SIG-M5 (cell line): ENCODE data around the gene CEP19.
"Not testable (repeated sequence)": the region's sequence is repeated elsewhere in the genome, so short reads cannot be mapped to it uniquely, and the experiment has no call there.

Source experiments
- DNase-seq: peaks from one replicate; lab custom pipeline; 2025; lab: John Stamatoyannopoulos, UW

CEP19 gene, protein sequence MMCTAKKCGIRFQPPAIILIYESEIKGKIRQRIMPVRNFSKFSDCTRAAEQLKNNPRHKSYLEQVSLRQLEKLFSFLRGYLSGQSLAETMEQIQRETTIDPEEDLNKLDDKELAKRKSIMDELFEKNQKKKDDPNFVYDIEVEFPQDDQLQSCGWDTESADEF

DNA sequence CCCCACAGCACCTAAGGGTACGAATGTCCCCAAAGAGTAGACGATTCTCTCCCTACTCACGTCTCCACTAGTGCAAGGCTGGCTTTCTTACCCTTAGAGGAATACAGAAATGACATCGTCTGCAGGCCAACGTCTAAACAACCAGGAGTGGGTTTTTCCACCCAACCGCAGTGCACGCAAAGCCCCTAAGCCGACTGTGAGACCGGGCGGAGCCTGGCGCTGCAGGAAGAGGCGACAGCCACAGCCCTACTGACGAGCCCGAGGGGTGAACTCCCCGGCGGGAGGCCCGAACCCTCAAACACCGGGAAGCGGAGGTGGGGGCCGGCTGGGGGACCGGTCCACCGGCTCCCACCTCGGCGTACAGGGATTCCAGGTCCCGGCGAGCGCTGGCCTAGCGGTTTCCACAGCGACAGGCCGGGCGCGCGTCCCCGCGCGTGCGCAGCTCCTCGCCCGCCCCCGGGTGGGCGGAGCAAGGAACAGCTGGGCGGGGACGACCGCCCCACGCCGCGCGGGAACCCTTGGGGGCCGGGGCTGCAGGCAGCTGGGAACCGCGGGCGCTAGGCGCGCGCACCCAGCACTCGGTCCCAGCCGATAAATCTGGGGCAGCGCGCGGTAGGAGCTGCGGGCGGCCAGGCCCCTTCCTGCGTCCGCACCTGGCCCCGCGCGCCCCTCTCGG is at the start of gene CEP19, which contains the start of gene PIGX:
TSS of gene CEP19 (minus strand) at position 413 of the 676 bp plus-strand sequence. CDS start 3,593 bp downstream, outside the sequence.
TSS of gene PIGX (plus strand) at position 540 of the 676 bp plus-strand sequence.
- no peak for DNase-seq

DNA sequence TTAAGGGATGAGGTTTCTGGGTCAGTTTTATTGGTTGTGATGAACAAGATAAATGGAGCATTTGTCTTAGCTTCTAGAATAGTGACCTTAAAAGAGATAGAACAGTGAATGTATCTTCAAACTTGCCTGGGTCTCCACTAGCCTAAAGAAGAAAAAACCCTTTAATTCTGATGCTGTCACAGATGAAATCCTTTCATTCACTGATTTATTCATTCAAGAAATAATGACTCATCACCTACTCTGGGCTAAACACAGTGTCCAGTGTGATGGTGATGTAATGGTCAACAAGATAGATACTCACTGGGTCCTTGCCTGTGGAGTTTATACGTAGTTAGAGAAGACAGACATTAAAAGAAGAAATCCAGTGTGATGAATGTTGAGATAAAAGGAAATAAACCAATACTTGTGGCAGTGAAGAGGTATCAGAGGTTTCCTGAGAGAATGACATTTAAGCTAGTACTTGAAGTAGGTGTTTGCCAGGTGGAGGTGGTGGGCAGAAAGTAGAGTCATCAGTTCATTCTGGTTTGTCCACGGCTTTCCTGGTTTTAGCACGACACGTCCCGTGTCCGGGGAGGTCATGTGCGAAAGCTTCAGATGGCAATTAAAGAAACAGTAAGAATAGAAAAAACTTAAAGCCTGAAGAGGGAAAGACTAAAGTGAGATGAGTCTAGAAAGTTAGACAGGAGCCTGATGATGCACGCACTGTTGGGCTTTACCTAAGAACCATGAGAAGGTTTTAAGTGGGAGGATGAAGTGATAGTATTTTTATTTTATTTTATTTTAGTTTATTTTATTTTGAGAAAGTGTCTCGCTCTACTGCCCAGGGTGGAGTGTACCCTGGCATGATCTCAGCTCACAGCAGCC is 46.1 kb upstream of the CEP19 start:
- DNase-seq, result no peak

DNA sequence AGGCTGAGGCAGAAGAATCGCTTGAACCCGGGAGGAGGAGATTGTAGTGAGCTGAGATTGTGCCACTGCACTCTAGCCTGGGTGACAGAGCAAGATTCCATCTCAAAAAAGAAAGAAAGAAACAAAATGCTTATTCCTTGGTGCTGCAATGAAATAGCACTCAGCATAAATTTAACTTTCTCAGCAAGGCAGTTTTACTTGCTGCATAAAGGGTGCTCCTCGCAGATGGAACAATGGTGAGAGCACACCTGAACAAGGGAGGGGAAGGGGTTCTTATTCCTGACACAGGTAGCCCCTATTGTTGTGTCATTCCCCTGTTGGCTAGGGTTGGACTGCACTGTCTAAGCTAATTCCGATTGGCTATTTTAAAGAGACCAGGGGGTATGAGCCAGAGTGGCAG is 44.7 kb upstream of the CEP19 start:
- DNase-seq, result no peak

DNA sequence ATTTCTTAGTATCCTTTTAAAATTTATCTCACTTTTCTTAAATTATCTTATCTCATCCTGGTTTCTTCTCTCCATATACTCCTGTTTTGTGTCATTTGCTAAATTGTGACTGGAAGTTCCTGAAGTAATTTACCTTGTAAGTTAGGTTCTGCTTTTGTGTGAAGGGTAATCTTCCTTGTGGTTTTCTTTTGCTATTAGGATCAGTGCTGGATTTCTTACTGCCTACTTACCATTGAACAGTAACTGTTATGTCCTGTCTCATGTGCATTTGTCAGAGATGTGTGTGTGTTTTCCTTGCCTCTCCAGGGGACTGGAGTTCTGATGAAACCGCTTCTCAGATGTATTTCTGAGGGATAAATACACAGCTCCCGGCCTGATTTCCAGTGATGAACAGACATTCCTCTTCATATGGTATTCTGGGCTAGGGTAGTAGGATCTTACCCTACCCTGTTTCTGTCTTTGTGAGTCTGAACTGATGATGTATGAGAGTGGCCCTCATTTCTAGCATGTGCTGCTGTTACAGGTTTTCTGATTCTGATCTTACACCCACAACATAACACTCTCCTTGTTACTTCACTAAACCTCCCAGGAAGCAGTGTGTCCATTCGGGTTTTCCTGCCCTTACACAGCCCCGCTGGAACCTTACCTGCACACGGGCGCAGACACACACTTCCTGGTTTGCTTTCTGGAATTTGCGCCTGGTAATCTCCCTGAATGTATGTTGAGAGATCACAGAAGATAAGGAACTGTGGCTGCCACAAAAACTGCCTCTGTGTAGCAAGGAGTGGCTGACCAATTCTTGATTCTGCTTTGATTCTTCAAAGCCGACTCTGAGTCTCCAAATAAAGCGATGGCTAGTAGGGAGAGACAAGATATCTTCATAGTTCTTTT is 42.3 kb upstream of the CEP19 start:
- DNase-seq, result no peak

DNA sequence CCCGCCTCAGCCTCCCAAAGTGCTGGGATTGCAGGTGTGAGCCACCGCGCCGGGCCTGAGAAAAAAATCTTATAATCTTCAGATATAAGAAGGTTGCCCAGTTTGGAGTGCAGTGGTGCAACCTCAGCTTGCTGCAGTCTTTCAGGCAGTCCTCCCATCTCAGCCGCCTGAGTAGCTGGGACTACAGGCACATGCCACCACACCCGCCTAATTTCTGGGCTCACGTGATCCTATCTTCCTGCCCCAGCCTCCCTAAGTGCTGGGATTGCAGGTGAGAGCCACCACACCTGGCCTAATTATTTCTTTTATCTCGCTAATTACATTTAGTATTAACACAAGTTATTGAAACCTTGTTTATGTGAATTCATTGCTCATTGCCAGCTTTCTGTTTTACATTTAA is 41.2 kb upstream of the CEP19 start:
- no peak for DNase-seq

DNA sequence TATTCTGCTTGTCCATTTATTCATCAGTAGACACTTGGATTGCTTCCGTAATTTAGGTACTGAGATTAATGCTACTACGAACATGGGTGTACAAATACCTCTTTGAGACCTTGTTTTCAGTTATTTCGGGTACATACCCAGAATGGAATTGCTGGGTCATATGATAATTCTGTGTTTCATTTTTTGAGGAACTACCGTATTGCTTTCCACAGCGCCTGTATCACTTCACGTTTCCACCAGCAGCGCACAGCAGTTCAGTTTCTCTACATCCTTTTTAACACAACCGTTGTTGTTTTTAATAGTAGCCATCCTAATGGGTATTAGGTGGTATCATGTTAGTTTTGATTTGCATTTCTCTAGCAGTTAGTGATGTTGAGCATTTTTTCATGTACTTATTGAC is 37.1 kb upstream of the CEP19 start:
- peak; percentile 21 for DNase-seq

DNA sequence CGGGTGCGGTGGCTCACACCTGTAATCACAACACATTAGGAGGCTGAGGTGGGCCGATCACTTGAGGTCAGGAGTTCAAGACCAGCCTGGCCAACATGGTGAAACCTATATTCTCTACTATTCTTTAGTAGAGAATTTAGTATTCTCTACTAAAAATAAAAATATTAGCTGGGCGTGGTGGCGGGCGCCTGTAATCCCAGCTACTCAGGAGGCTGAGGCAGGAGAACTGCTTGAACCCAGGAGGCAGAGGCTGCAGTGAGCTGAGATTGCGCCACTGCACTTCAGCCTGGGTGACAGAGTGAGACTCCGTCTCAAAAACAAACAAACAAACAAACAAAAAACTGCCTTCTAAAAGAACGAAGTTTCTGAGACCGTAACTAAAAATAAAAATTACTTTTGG is 31.5 kb upstream of the CEP19 start:
- DNase-seq, result not testable (repeated sequence)

DNA sequence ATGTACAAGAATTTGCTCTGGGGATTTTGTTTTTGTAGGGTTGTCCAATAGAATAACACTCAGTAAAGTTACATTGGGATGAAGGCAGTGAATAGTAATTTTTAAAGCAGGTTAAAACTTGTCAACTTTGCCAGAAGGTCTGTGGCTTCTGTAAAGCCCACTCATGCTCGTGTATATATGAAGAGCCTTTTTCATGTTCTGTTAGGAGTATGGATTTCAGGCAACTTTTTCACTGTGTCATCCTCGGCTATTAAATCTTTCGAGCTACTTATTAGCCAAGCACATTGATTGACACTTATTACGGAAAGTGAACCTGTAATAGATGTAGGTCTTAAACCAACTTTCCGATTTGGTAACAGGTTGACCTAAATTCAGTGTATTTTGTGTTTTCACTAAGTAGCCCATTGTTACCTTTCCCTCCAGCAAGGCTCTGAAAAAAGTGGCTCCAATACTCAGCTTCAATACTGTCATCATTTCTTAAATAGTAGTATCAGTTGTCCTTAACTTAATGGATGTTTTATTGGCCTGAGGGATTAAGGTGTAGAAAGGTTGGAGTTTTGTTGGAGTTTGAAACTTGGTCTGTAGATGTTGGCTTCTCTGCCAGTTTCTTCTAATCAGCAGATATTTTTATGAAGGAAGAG is 29.3 kb upstream of the CEP19 start:
- DNase-seq, result no peak

DNA sequence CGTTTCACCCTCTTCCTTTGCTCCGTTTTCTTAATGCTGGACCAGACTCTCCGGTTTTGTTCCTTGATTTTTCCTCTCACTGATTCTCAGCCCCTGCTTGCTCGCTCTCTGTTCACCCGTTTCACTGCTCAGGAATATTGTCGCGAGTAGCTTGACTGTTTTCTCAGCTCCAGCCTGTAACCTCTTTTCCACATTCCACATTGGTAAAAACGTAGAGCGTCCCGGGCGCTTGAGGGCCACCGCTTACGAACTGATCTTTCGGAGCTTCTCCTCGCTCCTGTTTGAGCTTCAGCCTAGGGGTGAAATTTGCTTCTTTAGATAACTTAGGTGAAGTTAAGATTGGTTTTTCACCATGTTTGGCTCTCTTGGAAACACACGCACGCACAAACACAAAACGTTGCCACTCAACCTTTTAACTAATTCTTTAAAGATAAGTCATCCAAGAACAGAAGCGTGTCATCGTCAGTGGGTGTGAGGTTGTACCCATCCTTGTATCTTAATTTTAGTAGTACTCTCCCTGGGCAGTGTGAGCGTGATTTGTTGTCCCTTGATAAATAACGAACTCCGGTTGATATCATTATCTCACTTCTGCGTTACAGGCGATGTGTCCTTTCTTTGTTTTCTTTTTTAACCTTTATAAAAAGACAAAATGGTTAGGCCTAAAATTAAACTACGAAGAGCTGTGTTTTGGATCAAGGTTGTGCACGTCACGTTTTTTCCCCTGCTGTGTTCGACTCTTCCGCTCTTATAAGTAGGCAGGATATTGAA is 28.6 kb upstream of the CEP19 start:
- no peak for DNase-seq

DNA sequence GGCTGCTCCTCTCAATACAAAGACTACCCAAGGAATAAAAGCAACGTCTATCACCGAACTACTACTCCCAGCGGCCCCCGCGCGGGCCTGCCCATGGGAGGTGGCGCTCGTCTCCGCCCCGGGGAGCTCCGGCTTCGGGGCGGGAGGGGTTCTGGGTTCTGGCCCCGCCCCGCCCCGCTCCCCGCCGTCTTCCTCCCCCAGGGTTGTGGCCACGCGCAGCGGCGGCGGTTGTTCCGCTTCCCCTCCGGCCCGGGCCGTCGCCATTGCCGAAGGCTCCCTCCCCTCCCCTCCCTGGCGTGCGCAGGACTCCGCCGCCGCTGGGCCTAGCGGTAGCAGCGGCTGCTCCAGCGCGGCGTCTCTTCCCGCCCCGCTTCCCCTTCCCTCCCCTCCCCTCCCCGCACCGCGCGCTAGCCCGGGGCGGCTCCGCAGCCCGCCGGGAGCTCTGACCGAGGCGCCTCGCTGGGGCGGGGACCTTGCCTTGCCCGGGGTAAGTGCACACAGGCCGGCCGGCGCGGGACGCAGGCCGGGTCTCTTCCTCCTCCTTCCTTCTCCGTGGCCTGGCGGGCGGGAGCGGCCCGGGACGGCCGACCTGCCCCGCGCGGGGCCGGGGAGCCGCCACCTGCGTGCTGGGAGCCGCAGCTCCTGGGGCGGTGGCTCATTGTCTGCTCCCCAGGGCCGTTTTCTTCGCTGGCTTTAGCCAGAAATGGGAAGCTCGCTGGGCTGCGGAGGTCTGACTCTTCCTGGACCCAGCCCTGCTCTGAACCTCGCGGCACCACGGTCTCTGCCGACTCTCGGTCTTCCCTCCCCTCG is 27.8 kb upstream of the CEP19 start, which contains the start of gene PAK2:
TSS of gene PAK2 (plus strand) at position 187 of the 810 bp plus-strand sequence. CDS start 42,790 bp downstream, outside the sequence.
- DNase-seq, result peak; percentile 79

DNA sequence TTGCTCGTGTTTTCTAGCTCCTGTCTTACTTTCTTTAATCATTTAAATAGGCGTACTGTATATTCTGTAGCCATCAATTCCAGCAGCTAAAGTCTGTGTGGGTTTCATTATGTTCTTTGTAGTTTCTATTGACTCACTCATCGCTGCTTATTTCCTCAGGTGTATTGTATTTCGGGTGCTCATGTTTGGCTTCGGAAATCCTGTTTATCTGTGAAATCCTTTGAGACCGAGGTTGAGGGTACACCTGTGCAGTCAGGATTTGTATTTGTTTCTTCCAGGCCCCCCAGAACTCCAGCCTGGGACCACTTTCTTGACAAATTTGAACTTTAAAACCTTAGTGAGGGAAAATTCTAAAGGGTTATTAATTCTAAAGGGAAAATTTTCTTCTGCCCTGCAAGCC is 25.6 kb upstream of the CEP19 start:
- DNase-seq, result no peak

DNA sequence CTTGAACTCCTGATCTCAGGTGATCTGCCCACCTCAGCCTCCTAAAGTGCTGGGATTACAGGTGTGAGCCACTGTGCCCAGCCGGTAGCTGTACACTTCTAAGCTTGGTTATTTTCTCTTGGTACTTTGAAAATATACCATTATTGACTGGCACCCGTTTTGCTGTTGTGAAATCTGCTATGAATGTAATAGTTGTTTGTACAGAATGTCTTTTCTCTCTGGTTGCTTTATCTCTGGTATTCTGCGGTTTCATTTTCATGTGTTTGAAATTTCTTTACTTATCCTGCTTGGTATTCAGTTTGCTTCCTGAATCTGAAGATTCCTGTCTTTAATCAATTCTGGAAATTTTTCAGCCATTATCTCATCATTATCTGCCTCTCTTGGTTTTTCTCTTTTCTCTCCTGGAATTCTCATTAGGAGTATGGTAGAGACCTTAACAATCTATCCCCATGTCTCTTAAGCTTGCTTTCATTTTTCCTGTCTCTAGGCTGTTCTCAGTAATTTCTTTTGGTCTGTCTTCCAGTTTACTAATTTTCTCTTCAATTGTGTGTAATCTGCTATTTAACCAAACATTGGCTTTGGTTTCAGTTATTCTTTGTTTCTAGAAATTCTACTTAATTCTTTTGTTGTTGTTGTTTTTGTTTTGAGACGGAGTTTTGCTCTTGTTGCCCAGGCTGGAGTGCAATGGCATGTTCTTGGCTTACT is 24.8 kb upstream of the CEP19 start:
- DNase-seq, result no peak

DNA sequence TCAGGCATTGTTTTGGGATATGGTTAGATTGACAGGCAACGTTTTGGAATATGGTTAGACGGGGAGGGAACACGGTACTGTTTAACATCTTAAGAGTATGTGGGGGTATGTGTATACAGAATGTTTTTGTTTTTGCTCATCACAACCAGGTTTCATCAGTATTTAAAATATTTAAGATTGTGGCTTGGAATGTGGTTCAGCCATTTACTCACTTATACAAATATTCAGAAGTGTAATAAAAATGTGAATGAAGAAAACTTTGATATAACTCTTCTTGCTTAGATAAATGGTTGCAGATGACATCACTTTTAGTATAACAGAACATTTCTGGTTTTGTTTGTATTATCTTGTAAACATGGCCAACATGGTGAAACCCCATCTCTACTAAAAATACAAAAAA is 23.7 kb upstream of the CEP19 start:
- no peak for DNase-seq

DNA sequence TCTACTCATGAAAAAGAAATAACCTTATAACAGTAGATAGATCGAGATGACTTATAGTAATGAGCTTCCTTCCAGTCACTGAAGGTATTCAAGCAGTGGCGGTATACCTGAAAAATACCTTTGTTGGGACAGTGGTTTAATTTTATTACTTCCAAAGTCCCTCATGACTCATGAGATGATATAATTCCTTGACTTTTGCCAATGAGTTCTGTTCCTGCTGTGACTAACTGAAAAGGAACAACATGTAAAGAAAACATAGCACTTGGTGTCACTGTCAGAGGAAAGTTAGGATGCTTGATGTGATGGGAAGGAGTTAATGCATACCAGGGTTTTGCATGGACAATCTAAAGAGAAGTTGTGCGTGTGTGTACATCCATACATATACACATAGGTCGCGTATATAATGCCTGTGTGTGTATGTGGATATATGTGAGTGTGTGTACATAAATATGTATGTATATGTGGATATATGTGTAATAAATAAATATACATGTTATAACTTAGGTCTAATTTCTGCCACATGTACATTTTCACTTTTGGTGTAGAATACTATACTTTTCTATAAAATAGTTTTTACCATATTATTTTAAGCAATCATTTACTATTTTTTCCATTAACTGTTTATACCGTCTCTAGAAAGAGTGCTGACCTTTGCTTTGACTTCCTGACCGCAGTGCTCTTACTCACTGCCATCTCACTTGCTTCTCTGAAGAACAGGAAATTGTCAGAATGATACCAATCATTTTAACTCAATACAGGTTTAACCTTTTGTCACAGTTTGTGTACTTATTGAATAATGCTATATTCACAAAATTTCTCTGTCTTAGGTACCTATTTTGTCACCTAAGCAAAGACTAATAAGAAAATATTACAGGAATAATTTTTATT is 15.0 kb upstream of the CEP19 start:
- no peak for DNase-seq

DNA sequence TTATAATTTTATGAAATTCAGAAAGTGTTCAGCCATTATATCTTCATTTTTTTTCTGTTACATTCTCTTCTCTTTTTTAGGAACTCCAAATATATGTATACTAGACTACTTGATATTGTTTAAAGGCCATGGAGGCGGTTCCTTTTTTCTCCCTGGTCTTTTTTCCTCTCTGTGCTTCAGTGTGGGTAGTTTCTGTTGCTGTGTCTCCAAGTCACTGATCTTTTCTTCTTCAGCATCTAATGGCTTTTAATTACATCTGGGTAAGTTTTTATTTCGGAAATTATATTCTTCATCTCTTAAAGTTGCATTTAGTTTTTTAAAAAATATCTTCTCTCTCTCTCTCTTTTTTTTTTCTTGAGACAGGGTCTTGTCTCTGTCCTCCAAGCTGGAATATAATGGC is 9.0 kb upstream of the CEP19 start:
- DNase-seq, result no peak

DNA sequence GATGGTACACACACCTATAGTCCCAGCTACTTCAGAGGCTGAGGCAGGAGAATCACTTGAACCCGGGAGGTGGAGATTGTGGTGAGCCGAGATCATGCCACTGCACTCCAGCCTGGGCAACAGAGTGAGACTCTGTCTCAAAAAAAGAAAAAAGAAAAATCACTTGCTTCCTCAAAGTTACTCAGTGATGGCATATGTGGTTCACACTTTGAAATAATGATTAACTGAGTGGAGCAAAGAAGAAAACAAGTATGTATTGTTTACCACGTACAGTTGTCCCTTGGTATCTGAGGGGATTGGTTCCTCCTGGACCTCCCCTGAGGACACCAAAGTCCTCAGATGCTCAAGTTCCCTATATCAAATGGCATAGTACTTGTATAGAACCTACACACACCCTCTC is 5.1 kb upstream of the CEP19 start:
- not testable (repeated sequence) for DNase-seq

DNA sequence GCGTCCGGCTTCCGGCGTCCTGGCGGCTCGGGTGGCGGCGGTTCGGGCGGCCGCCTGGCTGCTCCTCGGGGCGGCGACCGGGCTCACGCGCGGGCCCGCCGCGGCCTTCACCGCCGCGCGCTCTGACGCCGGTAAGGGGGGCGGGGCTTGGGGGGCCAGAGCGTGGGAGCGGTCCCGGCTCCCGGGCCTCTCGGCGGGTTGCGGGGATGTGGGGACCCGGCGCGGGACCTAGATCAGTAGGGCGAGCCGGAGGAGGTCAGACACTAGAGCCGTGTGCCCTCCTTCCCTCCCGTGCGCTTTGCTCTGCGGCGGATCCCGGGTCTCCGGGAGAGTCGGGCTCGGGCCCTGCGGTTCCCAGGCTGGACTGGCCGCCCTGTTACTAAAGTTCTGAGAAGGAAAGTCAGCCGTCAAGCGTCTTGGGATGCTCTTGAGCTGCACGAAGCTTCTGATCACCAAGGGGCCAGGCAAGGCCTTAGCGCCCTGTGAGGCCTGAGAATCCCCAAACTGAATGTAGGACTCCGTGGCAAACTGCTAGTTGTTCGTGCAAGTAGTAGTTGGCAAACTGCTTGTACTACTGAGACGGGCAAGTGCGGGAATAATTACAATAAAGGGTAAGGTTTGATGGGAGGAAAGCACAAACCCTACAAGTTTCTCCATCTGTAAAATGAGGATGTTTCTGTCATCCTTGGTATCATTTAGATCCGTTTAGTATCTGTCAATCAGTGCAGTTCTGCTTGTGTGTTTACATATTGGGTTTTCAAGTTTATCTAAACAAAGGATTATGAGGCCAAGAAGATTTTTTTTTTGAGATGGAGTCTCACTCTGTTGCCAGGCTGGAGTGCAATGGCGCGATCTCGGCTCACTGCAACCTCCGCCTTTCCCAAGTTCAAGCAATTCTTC is 714 bp upstream of the CEP19 start:
- DNase-seq, result no peak
